ENCODE results near the gene CEMIP2.

- TF ChIP-seq CTCF (IDR thresholded peaks at IDR 0.05) = no peak
- no peak for TF ChIP-seq POLR2A (IDR thresholded peaks at IDR 0.05)
Observed at GRCh38 chr9:71763832-71764231, 4.5 kb downstream of the CEMIP2 start.

Measured in prostate gland (tissue), 2 donors.